ENCODE measurements around the gene RPL38.
"Not testable (repeated sequence)": the region's sequence is repeated elsewhere in the genome, so short reads cannot be mapped to it uniquely, and the experiment has no call there.

RPL38 gene

DNA sequence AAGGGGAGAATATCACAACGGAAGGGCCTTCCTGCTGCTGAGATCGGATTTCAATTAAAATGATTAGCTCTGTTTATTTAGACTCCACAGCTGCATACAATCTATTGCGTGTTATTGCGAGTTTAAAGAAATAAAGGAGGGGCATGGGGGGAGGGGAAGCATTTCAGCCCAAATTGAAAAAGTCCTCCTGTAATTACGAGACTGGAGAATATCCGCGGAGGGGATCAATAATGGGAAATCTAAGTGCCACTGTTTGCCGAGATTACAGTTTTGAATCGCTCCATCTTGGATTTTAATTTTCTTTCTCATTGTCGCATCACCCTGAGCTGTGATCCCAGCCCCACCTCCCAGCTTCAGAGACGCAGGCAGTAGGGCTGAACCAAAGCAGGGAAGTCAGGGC lies 15.7 kb upstream of the RPL38 start:
- Histone ChIP-seq H3K4me3 (ENCODE audit: low read length) (no peak overlapping the region), H3K27ac (ENCODE audit: low read length) (no peak overlapping the region), H3K27me3 (ENCODE audit: insufficient read depth, low read length) (no peaks in the 10 kb centered on the region), H3K9me3 (ENCODE audit: insufficient read depth, low read depth, low read length) (no peaks in the 10 kb centered on the region), H3K36me3 (ENCODE audit: insufficient read depth, low read depth, low read length) (no peaks in the 10 kb centered on the region), H3K9ac (ENCODE audit: low read depth, low read length) (no peak overlapping the region), H3K4me1 (ENCODE audit: insufficient read depth, low read length) (no peaks in the 10 kb centered on the region)

DNA sequence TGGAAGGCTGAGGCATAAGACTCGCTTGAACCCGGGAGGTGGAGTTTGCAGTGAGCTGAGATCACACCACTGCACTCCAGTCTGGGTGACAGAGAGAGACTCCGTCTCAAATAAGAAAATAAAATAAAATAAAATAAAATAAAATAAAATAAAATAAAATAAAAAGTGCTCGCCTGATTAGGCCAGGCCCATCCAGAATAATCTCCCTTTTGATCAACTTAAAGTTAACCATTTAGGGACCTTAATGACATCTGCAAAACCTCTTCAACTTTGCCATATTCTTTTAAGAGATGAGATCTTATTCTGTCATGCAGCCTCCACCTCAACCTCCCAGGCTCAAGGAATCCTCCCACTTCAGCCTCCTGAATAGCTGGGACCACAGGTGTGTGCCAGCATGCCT lies 14.8 kb upstream of the RPL38 start:
- not testable (repeated sequence) for H3K9ac ChIP-seq (ENCODE audit: low read depth, low read length); H3K4me3 ChIP-seq (ENCODE audit: low read length); H3K27me3 ChIP-seq (ENCODE audit: insufficient read depth, low read length); H3K9me3 ChIP-seq (ENCODE audit: insufficient read depth, low read depth, low read length); H3K27ac ChIP-seq (ENCODE audit: low read length); H3K36me3 ChIP-seq (ENCODE audit: insufficient read depth, low read depth, low read length); H3K4me1 ChIP-seq (ENCODE audit: insufficient read depth, low read length)

DNA sequence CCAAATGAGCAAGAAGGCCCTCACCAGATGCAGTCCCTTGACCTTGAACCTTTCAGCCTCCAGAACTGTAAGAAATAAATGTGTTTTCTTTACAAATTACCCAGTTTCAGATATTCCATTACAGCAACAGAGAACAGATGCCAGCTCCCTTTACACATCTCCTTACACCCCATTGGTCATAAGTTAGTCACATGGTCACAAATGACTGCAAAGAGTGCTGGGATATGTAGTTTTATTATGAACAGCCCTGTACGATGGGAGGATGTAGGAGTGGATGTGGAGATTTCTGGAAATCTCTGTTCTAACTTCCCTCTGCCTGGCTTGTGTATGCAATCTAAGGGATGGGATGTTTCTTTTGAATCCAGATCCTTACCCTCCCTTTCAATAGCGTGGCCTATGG lies 13.3 kb upstream of the RPL38 start:
- Histone ChIP-seq H3K4me1 (ENCODE audit: insufficient read depth, low read length) (no peaks in the 10 kb centered on the region), H3K27me3 (ENCODE audit: insufficient read depth, low read length) (peaks cover 4% of the 10 kb centered on the region; the same call in 1 of the 2 replicates), H3K27ac (ENCODE audit: low read length) (no peak overlapping the region), H3K9ac (ENCODE audit: low read depth, low read length) (no peak overlapping the region), H3K36me3 (ENCODE audit: insufficient read depth, low read depth, low read length) (no peaks in the 10 kb centered on the region), H3K9me3 (ENCODE audit: insufficient read depth, low read depth, low read length) (no peaks in the 10 kb centered on the region), H3K4me3 (ENCODE audit: low read length) (no peak overlapping the region)

DNA sequence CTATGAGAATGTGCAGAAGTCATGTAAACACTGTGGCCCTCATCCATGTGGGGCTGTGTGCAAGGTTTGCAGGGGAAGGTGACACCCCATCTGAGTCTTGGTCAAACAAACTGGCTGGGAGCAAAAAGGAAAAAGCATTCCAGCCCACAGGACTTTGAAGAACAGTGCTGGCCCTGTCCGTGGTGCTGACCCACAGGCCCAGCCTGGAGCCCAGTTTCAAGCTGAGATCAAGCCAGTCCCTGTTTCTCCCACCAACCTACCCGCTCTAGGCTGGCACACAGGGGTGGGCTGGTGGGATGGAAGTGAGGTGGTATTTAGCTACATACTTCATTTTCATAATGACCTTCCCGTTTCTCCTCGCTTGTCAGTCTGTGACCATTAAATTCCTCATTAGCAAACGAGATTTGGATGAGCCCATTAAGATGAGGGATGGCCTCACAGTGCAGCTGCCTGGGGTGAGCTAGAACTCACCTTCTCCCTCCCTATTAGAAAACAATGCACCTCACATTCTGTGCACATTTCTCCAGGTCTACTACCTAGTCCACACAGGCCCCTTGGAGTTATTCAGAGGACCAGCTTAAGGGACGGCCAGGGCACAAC lies 12.6 kb upstream of the RPL38 start:
- no peaks in the 10 kb centered on the region for H3K4me1 ChIP-seq (ENCODE audit: insufficient read depth, low read length)
- H3K36me3 ChIP-seq (ENCODE audit: insufficient read depth, low read depth, low read length): no peaks in the 10 kb centered on the region
- H3K4me3 ChIP-seq (ENCODE audit: low read length): no peak overlapping the region
- peaks cover 6% of the 10 kb centered on the region; the same call in 1 of the 2 replicates for H3K27me3 ChIP-seq (ENCODE audit: insufficient read depth, low read length)
- no peak overlapping the region for H3K9ac ChIP-seq (ENCODE audit: low read depth, low read length)
- H3K9me3 ChIP-seq (ENCODE audit: insufficient read depth, low read depth, low read length): no peaks in the 10 kb centered on the region
- H3K27ac ChIP-seq (ENCODE audit: low read length): no peak overlapping the region

DNA sequence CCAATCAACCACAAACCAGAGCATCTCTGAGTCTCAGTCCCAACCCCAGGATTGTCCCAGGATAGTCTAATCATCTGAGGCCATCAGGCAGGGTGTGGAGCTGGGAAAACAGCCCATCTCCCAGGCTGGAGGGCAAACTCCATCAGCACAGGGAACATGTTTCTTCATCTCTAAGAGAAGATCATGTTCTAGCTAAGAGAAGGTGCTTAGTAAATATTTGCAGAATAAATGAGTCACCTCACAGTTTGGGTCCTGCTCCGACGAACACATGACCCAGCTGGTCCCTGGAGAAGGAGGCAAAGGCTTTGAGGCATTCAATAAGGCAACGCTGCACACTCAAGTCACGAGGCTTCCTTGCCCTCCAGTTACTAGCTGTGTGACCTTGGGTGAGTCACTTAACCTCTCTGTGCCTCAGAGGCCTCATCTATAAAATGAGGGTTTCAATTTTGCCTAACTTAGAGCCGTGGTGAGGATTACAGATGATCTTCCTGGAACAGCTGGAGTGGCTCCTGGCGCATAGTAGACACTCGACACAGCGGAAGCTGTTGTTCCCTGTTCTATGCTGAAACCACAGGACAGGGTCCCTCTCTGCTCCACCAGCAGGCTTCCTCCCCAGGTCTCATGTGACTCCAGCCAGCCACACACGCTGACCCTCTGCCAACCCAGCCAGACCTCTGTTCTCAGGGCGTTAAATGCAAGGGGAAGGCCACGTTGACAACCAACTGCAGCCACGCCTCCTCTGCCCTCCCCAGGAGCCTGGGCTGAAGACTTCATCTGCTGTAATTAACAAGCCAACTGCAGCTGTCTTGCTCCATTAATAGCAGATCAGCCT lies 10.3 kb upstream of the RPL38 start:
- peaks cover 12% of the 10 kb centered on the region; the same call in 1 of the 2 replicates for H3K27me3 ChIP-seq (ENCODE audit: insufficient read depth, low read length)
- no peaks in the 10 kb centered on the region for H3K36me3 ChIP-seq (ENCODE audit: insufficient read depth, low read depth, low read length)
- H3K4me3 ChIP-seq (ENCODE audit: low read length): no peak overlapping the region
- no peak overlapping the region for H3K9ac ChIP-seq (ENCODE audit: low read depth, low read length)
- no peaks in the 10 kb centered on the region for H3K4me1 ChIP-seq (ENCODE audit: insufficient read depth, low read length)
- no peak overlapping the region for H3K27ac ChIP-seq (ENCODE audit: low read length)
- no peaks in the 10 kb centered on the region for H3K9me3 ChIP-seq (ENCODE audit: insufficient read depth, low read depth, low read length)

DNA sequence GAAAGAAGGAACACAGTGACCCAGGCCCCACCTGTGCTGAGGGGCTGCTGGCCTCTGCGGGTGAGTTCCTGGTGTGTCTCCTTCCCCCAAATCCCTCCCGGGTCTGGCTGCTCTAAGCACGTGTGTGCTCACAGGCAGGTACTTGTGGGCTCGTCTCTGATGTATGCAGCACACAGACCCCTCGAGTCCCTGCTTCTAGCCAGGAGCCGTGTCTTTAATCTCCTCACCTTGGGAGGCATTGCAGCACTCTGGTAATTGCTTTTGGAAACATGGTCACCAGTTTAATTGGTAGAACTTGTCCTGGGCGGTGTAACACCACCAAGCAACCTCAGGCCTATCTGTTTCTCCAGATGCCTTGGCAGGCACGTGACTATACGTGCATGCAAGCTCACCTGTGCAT lies 8.8 kb upstream of the RPL38 start:
- Histone ChIP-seq H3K9ac (ENCODE audit: low read depth, low read length) (no peak overlapping the region), H3K27me3 (ENCODE audit: insufficient read depth, low read length) (peaks cover 12% of the 10 kb centered on the region), H3K27ac (ENCODE audit: low read length) (no peak overlapping the region), H3K36me3 (ENCODE audit: insufficient read depth, low read depth, low read length) (no peaks in the 10 kb centered on the region), H3K4me3 (ENCODE audit: low read length) (no peak overlapping the region), H3K9me3 (ENCODE audit: insufficient read depth, low read depth, low read length) (no peaks in the 10 kb centered on the region), H3K4me1 (ENCODE audit: insufficient read depth, low read length) (no peaks in the 10 kb centered on the region)

DNA sequence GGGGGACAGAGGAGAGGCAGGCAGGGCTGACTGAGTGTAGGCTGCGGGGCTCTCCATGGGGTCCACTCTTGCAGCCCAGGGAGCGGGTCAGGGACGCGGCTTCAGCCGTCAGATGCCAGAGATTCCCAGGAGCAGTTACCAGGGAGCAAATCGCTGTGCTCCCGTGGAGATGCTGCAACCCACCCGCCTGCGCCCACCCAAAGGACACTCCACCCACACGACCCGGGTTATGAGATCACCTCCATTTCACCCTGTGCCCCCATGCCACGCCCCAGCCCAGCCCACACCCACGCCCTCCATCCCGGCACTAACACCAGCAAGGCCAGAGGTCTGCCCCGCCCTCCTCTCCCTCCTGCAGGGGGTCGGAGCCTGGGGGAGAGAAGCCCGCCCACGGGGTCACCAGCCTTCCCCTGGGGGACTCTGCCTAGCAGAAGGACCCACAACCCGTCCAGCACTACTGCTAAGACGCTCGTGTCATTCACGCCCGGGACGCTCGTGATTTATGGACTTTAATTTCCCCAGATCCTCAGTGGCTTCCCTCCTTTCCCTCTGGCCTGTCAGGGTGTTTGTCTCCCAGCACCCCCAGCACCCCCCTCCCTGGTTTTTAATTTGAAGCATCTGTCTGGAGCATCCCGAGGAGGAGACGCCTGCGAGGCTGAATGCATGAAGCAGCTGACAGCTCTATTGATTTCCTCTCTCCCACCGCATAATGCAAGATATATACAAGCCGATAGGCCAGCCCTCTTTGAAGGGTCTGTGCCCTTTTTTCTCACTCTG lies 6.7 kb upstream of the RPL38 start:
- H3K9me3 ChIP-seq (ENCODE audit: insufficient read depth, low read depth, low read length): no peaks in the 10 kb centered on the region
- H3K27me3 ChIP-seq (ENCODE audit: insufficient read depth, low read length): peaks cover 32% of the 10 kb centered on the region
- no peak overlapping the region for H3K27ac ChIP-seq (ENCODE audit: low read length)
- no peak overlapping the region for H3K4me3 ChIP-seq (ENCODE audit: low read length)
- H3K9ac ChIP-seq (ENCODE audit: low read depth, low read length): no peak overlapping the region
- 0 out of 2 replicates have a peak, but pooled peaks cover 3% of the 10 kb centered on the region for H3K4me1 ChIP-seq (ENCODE audit: insufficient read depth, low read length)
- H3K36me3 ChIP-seq (ENCODE audit: insufficient read depth, low read depth, low read length): no peaks in the 10 kb centered on the region

DNA sequence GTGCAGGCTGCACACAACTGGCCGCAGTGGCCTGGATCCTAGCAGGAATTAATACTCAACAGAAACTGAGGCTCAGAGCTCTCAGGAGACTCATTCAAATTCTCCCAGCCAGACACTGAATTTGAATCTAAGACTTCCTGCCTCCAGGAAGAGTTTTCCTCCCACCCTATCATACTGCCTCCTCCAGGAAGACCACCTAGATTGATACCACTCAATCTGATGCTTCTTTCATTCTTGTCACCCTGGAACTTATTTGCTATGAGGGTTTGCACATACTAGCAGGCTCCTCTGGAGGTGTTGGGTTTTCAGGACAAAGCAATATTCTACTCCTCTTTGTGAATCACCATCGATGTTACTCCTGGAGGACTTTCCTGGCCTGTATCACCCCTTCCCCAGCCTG lies 5.7 kb upstream of the RPL38 start:
- H3K4me3 ChIP-seq (ENCODE audit: low read length): no peak overlapping the region
- peaks cover 35% of the 10 kb centered on the region for H3K27me3 ChIP-seq (ENCODE audit: insufficient read depth, low read length)
- H3K9ac ChIP-seq (ENCODE audit: low read depth, low read length): no peak overlapping the region
- H3K36me3 ChIP-seq (ENCODE audit: insufficient read depth, low read depth, low read length): no peaks in the 10 kb centered on the region
- 0 out of 2 replicates have a peak, but pooled peaks cover 3% of the 10 kb centered on the region for H3K4me1 ChIP-seq (ENCODE audit: insufficient read depth, low read length)
- no peak overlapping the region for H3K27ac ChIP-seq (ENCODE audit: low read length)
- H3K9me3 ChIP-seq (ENCODE audit: insufficient read depth, low read depth, low read length): no peaks in the 10 kb centered on the region

DNA sequence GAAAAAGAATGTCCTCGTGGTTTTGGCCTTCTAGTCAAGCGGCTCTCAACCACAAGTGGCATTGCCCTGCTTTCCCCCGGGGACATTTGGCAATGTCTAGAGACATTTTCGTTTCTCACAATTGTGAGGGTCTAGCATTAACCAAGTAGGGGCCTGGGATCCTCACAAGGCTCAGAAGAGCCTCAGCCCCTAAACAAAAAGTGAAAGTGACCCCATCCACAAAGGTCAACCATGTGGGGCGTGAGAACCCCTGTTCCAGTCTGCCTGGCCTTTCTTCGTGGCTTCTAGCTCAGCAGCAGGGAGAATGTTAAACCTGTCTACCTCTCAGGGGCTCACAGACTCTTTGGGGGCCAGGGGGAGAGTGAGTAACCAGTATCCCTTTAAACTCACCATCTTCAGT lies 4.8 kb upstream of the RPL38 start:
- H3K27me3 ChIP-seq (ENCODE audit: insufficient read depth, low read length): peaks cover 35% of the 10 kb centered on the region
- H3K27ac ChIP-seq (ENCODE audit: low read length): no peak overlapping the region
- no peaks in the 10 kb centered on the region for H3K36me3 ChIP-seq (ENCODE audit: insufficient read depth, low read depth, low read length)
- H3K9ac ChIP-seq (ENCODE audit: low read depth, low read length): no peak overlapping the region
- no peaks in the 10 kb centered on the region for H3K9me3 ChIP-seq (ENCODE audit: insufficient read depth, low read depth, low read length)
- peaks cover 6% of the 10 kb centered on the region; the same call in 1 of the 2 replicates for H3K4me1 ChIP-seq (ENCODE audit: insufficient read depth, low read length)
- no peak overlapping the region for H3K4me3 ChIP-seq (ENCODE audit: low read length)

DNA sequence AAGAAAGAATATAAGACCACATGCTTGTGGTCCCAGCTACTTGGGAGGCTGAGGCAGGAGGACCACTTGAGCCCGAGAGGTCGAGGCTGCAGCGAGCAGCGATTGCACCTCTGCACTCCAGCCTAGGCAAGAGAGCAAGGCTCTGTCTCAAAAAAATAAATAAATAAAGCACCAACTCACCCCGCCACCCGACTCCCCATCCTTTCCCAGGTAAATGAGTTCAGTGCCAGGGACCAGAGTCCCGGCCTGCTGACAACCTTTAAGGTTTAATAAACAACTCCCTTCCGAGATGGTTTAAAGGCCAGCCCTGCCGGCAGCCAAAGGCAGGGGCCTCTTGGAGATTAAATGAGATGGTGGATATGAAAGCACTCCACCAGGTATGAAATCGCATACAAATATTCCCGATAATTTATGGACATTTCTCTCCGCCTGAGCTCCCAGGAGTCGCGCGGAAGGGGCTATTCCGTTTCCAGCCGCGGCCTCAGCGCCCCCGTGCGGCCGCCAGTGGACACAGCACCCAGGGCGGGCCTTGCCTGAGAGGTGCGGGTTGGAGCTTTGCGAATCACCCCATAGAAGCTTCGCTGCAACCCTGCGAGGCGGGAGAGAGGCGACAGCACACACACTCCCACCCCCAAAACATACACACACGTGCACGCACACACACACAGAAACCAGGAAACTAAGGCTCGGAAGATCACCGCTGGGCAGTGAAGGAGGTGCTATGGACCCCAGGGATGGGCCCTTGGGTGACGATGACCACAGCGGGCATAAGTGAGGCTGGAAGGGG lies 4.0 kb upstream of the RPL38 start:
- Histone ChIP-seq H3K4me3 (ENCODE audit: low read length) (peak overlapping the region; percentile 43; the same call in 1 of the 2 replicates), H3K36me3 (ENCODE audit: insufficient read depth, low read depth, low read length) (peaks cover 8% of the 10 kb centered on the region), H3K27me3 (ENCODE audit: insufficient read depth, low read length) (peaks cover 35% of the 10 kb centered on the region), H3K27ac (ENCODE audit: low read length) (no peak overlapping the region), H3K9me3 (ENCODE audit: insufficient read depth, low read depth, low read length) (no peaks in the 10 kb centered on the region), H3K4me1 (ENCODE audit: insufficient read depth, low read length) (peaks cover 6% of the 10 kb centered on the region; the same call in 1 of the 2 replicates), H3K9ac (ENCODE audit: low read depth, low read length) (no peak overlapping the region)

DNA sequence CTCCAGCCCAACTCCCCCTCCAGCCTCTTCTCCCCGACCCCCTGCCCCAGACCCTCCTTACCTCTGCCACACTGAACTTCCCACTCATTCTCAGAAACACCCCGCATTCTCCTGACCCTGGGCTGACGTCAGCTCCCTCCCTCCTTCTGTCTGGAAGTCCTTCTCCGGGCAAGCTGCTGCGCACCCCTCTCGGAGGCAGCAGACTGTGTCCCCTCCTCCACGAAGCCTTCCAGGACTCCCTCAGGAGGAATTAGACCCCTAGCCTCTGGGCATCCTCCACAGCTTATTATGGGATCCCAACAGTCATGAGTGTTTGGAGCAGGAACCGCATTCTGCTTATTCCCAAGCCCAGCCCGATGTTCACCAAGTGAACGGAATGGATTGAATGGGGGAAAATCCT lies 3.4 kb upstream of the RPL38 start:
- Histone ChIP-seq H3K36me3 (ENCODE audit: insufficient read depth, low read depth, low read length) (peaks cover 14% of the 10 kb centered on the region), H3K4me3 (ENCODE audit: low read length) (peak overlapping the region; percentile 43; the same call in 1 of the 2 replicates), H3K9me3 (ENCODE audit: insufficient read depth, low read depth, low read length) (no peaks in the 10 kb centered on the region), H3K27me3 (ENCODE audit: insufficient read depth, low read length) (peaks cover 32% of the 10 kb centered on the region), H3K9ac (ENCODE audit: low read depth, low read length) (no peak overlapping the region), H3K27ac (ENCODE audit: low read length) (no peak overlapping the region), H3K4me1 (ENCODE audit: insufficient read depth, low read length) (peaks cover 8% of the 10 kb centered on the region; the same call in 1 of the 2 replicates)
